ENCODE measurements around the gene ACTN4.

DNA sequence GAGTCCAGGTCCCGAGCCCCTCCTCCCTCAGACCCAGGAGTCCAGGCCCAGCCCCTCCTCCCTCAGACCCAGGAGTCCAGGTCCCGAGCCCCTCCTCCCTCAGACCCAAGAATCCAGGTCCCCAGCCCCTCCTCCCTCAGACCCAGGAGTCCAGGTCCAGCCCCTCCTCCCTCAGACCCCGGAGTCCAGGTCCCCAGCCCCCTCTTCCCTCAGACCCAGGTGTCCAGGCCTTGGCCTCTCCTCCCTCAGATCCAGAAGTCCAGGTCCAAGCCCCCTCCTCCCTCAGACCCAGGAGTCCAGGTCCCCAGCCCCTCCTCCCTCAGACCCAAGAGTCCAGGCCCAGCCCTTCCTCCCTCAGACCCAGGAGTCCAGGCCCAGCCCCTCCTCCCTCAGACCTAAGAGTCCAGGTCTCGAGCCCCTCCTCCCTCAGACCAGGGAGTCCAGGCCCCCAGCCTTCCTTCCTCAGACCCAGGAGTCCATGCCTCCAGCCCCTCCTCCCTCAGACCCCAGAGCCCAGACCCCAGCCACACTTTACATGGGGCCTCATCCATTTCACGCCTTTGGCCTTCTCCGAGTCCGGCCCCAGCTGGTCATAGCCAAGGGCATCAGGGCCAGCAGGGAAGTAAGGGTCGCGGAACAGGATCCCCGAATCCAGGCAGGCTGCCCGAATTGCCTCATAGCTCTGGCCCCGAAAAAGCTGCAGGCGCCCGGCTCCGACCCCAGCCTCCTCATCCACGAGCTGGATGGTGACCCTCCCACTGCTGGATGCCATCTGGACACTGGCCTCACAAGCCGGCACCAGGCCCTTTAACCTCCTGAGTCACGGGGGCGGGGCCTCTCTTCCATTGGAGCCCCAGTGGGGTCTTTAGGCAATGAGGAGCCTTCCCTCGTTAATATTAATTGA, 96.2 kb downstream of the ACTN4 start:
- no peak for TF ChIP-seq EZH2 (IDR thresholded peaks at IDR 0.05; ENCODE audit: borderline replicate concordance)
- TF ChIP-seq, protein P1, sequence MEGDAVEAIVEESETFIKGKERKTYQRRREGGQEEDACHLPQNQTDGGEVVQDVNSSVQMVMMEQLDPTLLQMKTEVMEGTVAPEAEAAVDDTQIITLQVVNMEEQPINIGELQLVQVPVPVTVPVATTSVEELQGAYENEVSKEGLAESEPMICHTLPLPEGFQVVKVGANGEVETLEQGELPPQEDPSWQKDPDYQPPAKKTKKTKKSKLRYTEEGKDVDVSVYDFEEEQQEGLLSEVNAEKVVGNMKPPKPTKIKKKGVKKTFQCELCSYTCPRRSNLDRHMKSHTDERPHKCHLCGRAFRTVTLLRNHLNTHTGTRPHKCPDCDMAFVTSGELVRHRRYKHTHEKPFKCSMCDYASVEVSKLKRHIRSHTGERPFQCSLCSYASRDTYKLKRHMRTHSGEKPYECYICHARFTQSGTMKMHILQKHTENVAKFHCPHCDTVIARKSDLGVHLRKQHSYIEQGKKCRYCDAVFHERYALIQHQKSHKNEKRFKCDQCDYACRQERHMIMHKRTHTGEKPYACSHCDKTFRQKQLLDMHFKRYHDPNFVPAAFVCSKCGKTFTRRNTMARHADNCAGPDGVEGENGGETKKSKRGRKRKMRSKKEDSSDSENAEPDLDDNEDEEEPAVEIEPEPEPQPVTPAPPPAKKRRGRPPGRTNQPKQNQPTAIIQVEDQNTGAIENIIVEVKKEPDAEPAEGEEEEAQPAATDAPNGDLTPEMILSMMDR (IDR thresholded peaks at IDR 0.05; ENCODE audit: poor library complexity) = no peak

Data from hepatocyte (in vitro differentiated cells).